ENCODE data around the gene NPAS2. TPM values are rescaled to one million over a fixed set of nuclear protein-coding genes. Genes with fewer than 3 reads are reported as not detected.

Gene NPAS2
- total and polyA plus RNA-seq, 2 of the 8 experiments (the other 6 are each of a cell fraction or from before 2014, with no cell fraction given) = 1.8 to 1.9 TPM

DNA sequence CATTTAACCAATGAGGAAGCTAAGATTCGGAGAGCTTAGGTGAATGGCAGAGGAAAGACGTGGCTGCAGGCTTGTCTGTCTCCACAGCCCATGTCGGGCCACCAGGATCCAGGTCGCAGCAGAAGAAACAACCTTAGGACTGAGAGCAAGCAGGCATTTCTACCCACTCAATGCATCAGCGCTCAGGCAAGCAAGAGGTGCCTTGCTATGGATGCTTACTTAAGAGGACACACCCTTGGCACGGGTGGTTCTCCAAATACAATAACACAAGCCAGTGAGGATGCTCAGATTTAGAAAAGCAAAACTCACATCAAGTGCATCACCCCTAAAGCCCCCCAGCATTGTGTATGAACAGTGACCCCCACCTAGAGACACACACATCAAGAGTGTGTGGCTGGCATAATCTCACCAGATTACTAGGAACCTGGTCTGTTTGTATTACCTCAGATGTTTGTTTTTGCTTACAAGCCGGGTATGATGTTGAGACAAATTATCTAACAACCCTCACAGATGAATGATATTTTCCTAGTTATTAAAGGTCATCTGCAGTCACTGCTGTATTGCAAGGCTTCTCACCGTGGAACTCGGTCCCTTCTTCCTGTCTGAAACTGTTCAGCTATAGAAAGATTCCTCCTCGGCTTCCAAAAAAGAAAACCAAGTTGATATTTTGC, 34.2 kb upstream of the NPAS2 start:
- CTCF ChIA-PET (ENCODE audit: partially characterized antibody) = no interaction called here
- Histone ChIP-seq H3K23ac (ENCODE audit: insufficient read length) (no peak overlapping the region), H3K4me2 (ENCODE audit: insufficient read depth in 1 of 2, low read depth in 2 of 2, low read length in 2 of 2) (no peak overlapping the region), H3K4me3 (ENCODE audit: extremely low read depth in 1 of 4, insufficient read depth in 2 of 4, low read depth in 3 of 4, low read length in 4 of 4) (no peak overlapping the region), H3K23me2 (ENCODE audit: low read depth, low read length) (no peaks in the 10 kb centered on the region), H2BK12ac (ENCODE audit: low read depth, low read length) (no peak overlapping the region), H2BK20ac (ENCODE audit: low read length) (no peak overlapping the region), H3K79me1 (ENCODE audit: low read depth, low read length) (no peaks in the 10 kb centered on the region), H3K27ac (ENCODE audit: low read depth, low read length) (no peak overlapping the region), H3K36me3 (ENCODE audit: control insufficient read depth in 2 of 4, insufficient read depth in 4 of 4, low read length in 3 of 4) (no peaks in the 10 kb centered on the region), H2AFZ (ENCODE audit: low read length) (no peak overlapping the region), H3K56ac (replicated peaks; ENCODE audit: insufficient read length, low read depth, low read length) (no peak overlapping the region), H4K91ac (replicated peaks; ENCODE audit: insufficient read length, low read length) (no peak overlapping the region), H3K4ac (replicated peaks; ENCODE audit: insufficient read length, low read depth, low read length) (no peak overlapping the region), H3K14ac (ENCODE audit: insufficient read length) (no peak overlapping the region), H3K9ac (replicated peaks in 1 of 4; ENCODE audit: extremely low read depth in 1 of 4, low read depth in 3 of 4, low read length in 3 of 4) (no peak overlapping the region), H3K79me2 (ENCODE audit: control insufficient read depth in 1 of 2, insufficient read depth in 2 of 2, low read length in 2 of 2) (no peaks in the 10 kb centered on the region), H2BK120ac (replicated peaks; ENCODE audit: low read depth, low read length) (no peak overlapping the region), H4K8ac (ENCODE audit: extremely low read depth, insufficient read depth, low read length) (no peak overlapping the region), H2AK5ac (ENCODE audit: low read depth, low read length) (no peak overlapping the region), H4K20me1 (replicated peaks in 1 of 2; ENCODE audit: control insufficient read depth in 1 of 2, insufficient read depth in 2 of 2, low read length in 2 of 2) (no peaks in the 10 kb centered on the region), H3K18ac (ENCODE audit: extremely low read depth, low read length) (no peak overlapping the region), H3K9me3 (ENCODE audit: insufficient read depth in 2 of 2, low read depth in 1 of 2, low read length in 1 of 2) (no peaks in the 10 kb centered on the region), H3K27me3 (replicated peaks in 1 of 4; ENCODE audit: control insufficient read depth in 3 of 4, extremely low read depth in 1 of 4, insufficient read depth in 3 of 4, low read length in 3 of 4) (no peaks in the 10 kb centered on the region), H3K4me1 (replicated peaks in 1 of 4; ENCODE audit: control insufficient read depth in 3 of 4, insufficient read depth in 4 of 4, low read length in 3 of 4) (peaks cover 2 to 7% (median 5%) of the 10 kb centered on the region in 4 experiments; a peak in 5 of 7 replicates), H2BK15ac (ENCODE audit: low read length) (no peak overlapping the region), H4K5ac (ENCODE audit: insufficient read length, low read depth, low read length) (no peak overlapping the region), H2BK5ac (ENCODE audit: low read depth, low read length) (no peak overlapping the region)
- FAIRE-seq (no peak), DNase-seq (ENCODE audit: low read depth in 1 of 2, low spot score in 2 of 2) (no peak)
- POLR2A ChIA-PET (ENCODE audit: partially characterized antibody) = no interaction called here
- WGBS, 2 experiments (ENCODE audit: extremely low coverage in 1 of 2, insufficient coverage in 1 of 2, insufficient read length in 1 of 2, insufficient replicate concordance in 2 of 2, low coverage in 1 of 2, low lambda C conversion rate in 2 of 2, missing lambda C conversion rate in 1 of 2) = 87% methylated on average over 10 of the region's 10 CpGs; no CpG with 5 or more reads in 1 of the 2 experiments
- TF ChIP-seq EP300 (IDR thresholded peaks at IDR 0.05; ENCODE audit: borderline replicate concordance in 1 of 2, low read depth in 2 of 2, low read length in 2 of 2) = no peak
- no peak for TF ChIP-seq RXRA (IDR thresholded peaks at IDR 0.05; ENCODE audit: insufficient read depth, low read depth, low read length)
- TF ChIP-seq PHF8 (conservative IDR thresholded peaks at IDR 0.05; ENCODE audit: low read depth, low read length) = no peak
- TF ChIP-seq, protein P1, sequence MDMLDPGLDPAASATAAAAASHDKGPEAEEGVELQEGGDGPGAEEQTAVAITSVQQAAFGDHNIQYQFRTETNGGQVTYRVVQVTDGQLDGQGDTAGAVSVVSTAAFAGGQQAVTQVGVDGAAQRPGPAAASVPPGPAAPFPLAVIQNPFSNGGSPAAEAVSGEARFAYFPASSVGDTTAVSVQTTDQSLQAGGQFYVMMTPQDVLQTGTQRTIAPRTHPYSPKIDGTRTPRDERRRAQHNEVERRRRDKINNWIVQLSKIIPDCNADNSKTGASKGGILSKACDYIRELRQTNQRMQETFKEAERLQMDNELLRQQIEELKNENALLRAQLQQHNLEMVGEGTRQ (IDR thresholded peaks at IDR 0.05; ENCODE audit: low read length) = no peak
- no peak for TF ChIP-seq RFX5 (IDR thresholded peaks at IDR 0.05; ENCODE audit: borderline replicate concordance, low read depth, low read length)
- TF ChIP-seq KDM4A (IDR thresholded peaks at IDR 0.05; ENCODE audit: low read depth, low read length, severe bottlenecking) = no peak
- TF ChIP-seq RBBP5 (IDR thresholded peaks at IDR 0.05; ENCODE audit: borderline replicate concordance, low read depth, low read length) = no peak
- TF ChIP-seq TBP (IDR thresholded peaks at IDR 0.05; ENCODE audit: low read depth, low read length) = no peak
- no peak for TF ChIP-seq CEBPB (IDR thresholded peaks at IDR 0.05; ENCODE audit: low read depth, low read length)
- no peak for TF ChIP-seq HDAC2 (IDR thresholded peaks at IDR 0.05; ENCODE audit: borderline replicate concordance in 1 of 2, low read depth in 2 of 2, low read length in 2 of 2)
- TF ChIP-seq BCL11A (IDR thresholded peaks at IDR 0.05; ENCODE audit: low read depth in 2 of 2, low read length in 2 of 2) = no peak
- no peak for TF ChIP-seq HDAC6 (IDR thresholded peaks at IDR 0.05; ENCODE audit: low read depth, low read length)

All from H1 (cell line).